ENCODE results near the gene KAZN.

GRCh38 chr1:15156807-15157380 lies 558.4 kb downstream of the KAZN start:
- TF ChIP-seq CTCF (IDR thresholded peaks at IDR 0.05; ENCODE audit: poor library complexity, severe bottlenecking), result no peak
- no peak for TF ChIP-seq POLR2AphosphoS5 (IDR thresholded peaks at IDR 0.05)
- TF ChIP-seq EP300 (conservative IDR thresholded peaks at IDR 0.05; ENCODE audit: poor library complexity, severe bottlenecking), result no peak
- TF ChIP-seq REST (IDR thresholded peaks at IDR 0.05; ENCODE audit: borderline replicate concordance), result no peak
